DMS79 (cell line): ENCODE data around the gene FSTL1.

Experiments used
- DNase-seq: peaks from one replicate; lab custom pipeline; 2025; lab: John Stamatoyannopoulos, UW

FSTL1 gene

DNA sequence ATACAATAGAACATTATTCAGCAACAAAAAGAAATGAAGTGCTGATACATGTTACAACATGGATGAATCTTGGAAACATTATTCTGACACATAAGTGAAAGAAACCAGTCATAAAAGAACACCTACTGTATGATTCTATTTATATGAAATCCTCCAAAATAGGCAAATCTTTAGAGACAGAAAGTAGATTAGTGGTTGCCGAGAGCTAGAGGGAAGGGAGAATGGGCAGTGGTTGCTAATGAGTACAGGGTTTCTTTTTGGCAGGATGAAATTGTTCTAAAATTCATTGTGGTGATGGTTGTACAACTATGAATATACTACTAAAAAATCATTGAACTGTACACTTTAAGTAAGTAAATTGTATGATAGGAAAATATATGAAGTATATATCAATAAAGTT, 95.3 kb downstream of the FSTL1 start:
- no peak for DNase-seq

DNA sequence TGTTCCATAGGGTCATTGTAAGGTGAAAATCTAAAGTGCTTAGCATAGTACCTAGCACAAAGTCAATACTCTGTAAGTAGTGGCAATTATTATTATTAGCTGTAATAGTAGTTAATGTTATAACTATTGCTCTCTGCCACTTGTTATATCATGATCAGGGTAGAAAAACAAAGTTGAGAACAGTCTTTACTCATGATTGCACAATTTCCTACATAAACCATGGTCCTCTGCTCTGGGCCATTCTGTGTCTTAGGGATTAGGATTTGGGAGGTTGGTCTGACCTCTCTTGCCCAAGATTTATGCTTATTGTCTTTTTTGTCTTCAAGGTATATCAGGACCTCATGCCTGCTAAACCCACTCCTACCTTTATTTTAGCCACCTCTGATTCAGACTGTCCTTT, 97.3 kb downstream of the FSTL1 start:
- no peak for DNase-seq

DNA sequence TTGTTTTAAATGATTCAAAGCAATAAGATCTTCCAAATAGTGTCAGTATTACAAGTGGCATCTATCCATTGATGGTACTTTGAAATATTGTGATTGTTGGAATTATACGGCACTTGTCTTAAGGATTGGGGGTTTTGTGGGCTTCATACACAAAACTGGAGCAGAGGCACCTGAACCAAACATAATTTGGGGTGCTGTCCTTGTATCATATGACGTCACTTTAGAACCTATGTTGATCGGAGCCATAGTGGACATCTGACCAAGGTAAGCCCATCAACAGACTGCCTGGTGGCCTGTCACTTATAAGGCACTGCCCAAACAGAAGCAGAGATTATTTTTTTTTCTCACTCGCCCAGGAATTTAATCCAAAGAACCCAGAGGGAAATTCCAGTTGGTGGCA, 98.8 kb downstream of the FSTL1 start:
- no peak for DNase-seq

DNA sequence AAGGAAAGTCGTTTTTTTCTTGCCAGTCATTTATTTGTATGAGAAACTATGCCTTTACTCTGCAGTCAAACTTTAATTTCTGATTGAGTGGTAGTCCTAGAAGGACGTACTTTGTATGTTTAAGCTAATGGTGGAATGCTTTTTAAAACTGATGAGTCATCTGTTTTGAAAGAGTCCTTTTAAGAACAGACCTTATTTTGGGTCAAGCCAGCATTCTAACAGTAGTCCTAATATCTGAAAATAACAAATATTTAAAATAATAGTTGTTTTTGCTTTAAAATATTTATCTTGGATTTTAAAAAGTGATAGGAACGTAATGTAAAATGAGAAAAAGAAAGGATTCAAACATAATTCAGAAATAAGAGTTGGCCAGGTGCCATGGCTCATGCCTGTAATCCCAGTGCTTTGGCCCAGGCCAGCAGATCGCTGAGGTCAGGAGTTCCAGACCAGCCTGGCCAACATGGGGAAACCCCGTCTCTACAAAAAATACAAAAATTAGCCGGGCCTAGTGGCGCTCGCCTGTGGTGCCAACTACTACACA, 100.3 kb downstream of the FSTL1 start:
- DNase-seq = no peak

DNA sequence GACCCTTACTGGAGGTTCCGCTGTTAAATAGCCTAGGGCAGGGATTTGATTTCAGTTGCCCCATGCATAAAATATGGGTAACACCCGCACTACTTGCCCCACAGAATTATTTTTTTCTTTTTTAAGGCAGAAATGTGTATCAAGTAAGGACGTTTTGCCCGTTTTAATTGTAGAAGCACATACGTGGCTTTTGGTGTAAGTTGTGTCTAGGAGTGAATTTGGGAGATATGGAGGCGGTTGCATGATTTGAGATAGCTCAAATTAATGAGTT, 101.0 kb downstream of the FSTL1 start:
- no peak for DNase-seq

DNA sequence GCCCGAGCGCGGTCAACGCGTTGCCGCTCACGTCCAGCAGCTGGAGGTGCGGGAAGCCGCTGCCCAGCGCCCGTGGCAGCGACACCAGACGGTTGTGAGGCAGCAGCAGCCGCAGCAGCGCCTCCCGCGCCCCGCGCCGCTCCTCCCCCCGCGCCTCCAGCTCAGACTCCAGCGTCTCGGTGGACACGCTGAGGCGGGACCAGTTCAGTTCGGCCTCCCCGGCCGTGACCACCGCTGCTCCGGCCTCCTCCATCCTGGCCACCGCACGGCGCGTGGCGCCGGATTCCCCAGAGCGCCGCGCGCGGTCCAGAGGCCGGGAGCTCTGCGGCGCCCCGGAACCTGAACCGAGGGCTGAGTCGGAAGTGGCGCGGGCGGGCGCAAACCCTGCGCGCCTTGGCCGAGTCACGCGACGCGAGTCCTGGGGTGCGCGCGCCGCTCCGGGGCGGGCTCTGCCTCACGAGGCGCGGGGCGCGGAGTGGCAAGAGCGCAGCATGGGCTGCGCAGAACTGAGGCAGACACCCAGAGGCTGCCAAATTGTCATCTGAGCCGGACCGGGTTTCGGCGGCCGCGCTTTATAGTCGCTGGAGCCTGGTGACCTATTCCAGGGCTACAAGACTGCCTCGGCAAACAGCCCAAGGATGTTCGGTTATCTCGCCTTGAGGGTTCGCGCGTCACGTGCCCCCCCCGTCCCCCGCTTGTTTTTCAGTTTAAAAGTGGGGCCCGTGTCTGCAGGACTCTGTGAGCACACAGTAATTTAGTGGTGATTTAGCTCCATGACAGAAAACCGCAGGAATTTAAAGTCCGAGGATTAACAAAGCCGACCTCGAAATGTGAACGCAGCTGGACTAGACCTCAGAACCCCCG, 101.6 kb downstream of the FSTL1 start, which contains the start of gene LRRC58:
LRRC58 (minus strand) TSS at position 364 of the 864 bp plus-strand sequence; CDS start at position 253, 111 bp downstream.
- peak; percentile 90 for DNase-seq

DNA sequence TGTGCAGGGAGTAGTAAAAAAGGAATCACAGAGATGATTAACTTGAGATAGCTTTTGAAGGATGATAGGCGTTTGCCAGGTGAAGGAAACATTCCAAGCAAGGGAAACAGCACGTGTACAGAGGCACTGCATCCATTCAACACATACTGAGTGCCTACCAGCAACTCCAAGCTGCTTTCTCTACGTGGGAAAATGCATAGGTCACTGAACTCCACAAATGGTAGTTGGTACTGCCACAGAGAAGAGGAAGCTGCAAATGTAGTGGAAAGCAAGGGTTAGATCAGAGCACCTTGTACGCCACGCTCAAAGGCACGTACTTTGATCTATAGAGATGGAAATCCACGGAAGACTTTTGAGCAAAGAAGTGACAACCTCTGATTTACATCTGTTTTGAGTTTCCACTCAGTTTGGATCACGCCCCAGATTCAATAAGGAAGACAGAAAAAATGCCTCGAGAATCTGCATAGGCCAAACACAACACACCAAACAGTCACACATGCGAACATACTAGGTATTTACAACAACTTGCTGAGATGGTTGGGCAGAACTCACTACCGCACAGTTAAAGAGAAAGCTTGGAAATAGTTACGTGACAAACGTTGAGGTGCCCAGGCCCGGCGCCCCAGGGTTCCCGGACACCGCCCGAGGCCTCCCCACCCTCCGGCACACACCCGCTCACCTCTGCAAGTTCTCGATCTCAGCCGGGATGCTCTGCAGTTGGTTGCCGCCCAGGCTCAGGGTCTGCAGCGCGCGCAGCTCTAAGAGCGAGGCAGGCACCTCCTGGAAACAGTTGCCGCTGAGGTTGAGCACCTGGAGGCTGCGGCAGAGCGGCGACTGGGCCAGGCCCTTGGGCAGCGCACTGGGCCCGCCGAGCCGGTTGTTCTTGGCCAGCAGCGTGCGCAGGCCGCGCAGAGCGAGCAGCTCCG, 102.5 kb downstream of the FSTL1 start:
- DNase-seq = peak; percentile 40

DNA sequence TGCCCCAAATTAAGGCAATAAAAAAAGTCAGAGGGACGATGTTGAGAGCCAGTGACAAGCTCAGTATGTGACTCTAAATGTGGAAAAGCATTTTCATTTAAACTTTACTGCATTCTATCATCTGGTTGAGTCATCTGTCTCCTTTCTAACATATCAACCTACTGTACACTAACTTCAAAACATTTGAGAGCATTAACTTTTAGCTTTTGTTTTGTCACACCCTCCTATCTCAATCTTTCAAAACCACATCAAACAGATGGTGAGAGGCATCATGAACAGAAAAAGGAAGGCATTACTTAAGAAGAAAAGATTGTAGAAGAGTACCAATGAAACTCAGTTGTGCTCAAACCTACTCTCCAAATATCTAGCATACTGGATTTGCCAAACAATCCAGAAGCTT, 106.4 kb downstream of the FSTL1 start:
- no peak for DNase-seq
